GM19372 (cell line): ENCODE measurements around the gene ARL2.

Experiments
- ATAC-seq: cut with Tn5 transposase; IDR thresholded peaks from one replicate; pipeline ENCODE4 v1.9.1; 2021; ENCODE audit warnings: mild to moderate bottlenecking, low read depth, moderate library complexity; ENCODE audit not compliant: unreplicated experiment

Gene ARL2

DNA sequence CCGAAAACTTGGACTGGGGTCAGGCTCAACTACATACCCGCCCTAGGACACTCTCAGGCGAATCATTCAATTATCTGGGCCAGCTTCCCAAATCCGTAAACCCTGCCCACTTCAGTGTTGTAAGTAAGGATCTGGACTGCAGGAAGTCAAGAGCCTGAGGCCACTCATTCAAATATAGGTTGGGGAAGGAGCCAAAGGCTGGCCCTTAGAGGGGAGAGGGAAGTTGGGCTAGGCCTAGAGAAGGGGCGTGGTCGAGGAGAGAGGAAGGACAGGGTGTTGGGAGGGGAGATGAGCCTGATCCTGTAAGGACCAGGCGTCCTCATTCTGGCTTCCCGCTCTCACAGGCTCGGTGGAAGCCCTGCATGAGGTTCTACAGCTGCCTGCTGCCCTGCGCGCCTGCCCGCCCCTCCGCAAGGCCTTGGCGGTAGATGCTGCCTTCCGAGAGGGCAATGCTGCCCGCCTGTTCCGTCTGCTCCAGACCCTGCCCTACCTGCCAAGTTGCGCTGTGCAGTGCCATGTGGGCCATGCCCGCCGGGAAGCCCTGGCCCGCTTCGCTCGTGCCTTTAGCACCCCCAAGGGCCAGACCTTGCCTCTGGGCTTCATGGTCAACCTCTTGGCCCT lies 30.0 kb downstream of the ARL2 start:
- ATAC-seq, result no peak

DNA sequence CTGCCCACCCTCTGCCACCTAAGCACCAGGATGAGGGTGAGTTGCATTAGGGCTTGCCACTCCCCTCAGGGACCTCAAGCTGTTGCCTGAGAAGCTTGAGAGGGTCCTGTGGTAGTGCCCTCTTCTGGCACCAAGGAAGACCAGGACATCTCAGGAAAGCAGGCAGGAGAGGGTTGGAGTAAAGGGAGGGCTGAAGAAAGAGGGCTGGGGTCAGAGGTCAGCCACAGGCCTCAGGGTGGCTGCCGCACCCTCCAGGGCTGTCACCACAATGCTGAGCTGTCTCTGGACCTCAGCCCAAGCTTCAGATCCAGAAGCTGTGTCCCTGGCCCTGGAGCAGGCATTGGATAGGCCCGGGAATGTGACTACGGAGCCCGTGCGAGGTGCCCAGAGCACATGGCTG lies 31.1 kb downstream of the ARL2 start:
- no peak for ATAC-seq

DNA sequence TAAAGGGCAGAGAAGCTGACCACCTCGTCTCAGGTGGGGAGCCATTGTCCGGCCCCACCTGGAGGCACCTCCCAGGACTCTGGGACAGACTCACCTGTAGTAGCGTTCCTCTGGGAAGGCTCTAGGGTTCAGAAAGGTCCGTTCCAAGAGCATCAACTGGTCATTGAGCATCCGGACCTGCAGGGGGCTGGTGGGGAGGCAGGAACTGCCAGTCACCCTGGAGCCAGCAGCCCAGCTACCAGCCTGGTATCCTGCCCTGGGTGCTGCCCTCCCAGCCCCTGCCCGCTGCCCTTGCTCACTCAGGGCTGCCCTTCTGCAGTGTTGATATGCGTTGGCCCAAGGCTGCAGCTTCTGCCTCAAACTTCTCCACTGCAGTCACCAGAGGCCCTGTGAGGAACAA lies 31.8 kb downstream of the ARL2 start:
- no peak for ATAC-seq

DNA sequence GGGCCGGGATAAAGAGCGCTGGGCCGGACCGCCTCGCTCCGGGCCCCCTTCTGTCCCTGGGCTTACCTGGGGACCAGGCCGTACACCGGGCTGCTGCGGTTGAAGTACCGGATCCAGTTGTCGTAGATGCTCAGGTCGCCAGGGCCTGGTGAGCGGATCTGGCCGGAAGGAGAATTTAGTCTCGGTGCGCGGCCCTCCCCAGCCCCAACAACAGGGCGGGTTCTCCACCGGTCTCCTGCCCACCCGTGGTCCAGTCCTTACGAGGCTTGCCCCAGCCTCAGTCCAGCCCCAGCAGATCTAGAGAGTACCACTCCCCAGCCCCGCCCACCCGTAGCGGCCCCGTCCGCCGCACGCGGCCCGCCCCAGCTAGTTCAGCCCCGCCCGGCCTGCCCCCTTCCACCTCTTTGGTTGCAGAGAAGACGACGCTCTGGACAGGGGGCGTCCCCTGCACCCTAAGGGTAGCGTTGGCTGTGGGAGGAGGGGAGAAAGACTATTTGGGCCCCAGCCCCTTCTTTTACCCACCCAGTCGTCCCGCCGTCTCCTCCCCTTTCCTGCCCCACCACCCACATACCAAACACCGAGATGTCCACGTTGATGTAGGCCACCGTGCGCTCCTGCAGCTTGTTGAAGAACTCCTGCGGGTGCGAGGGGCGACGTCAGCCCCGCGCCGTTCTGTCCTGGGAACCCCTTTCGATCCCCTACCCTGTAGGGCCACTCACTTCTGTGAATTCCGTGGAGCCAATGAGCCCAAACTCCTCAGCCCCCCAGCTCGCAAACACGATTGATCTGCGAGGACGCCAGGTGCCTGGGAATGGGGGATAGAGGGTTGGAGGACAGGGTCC lies 33.8 kb downstream of the ARL2 start:
- no peak for ATAC-seq

DNA sequence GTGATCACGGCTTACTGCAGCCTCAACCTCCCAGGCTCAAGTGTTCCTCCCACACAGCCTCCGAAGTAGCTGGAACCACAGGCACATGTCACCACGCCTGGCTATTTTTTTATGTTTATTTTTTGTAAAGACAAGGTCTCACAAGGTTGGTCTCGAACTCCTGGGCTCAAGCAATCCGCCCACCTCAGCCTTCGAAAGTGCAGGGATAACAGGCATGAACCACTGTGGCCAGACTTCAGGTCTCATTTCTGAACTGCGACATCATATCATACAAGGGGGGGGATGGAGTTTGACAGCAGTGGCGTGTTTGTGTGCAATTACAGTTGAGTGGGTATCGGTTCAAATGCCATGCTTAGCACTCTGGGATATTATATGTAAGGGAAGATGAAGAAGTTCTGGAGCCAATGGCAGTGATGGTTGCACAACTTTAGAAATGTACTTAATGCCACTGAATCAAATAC lies 37.5 kb downstream of the ARL2 start:
- no peak for ATAC-seq

DNA sequence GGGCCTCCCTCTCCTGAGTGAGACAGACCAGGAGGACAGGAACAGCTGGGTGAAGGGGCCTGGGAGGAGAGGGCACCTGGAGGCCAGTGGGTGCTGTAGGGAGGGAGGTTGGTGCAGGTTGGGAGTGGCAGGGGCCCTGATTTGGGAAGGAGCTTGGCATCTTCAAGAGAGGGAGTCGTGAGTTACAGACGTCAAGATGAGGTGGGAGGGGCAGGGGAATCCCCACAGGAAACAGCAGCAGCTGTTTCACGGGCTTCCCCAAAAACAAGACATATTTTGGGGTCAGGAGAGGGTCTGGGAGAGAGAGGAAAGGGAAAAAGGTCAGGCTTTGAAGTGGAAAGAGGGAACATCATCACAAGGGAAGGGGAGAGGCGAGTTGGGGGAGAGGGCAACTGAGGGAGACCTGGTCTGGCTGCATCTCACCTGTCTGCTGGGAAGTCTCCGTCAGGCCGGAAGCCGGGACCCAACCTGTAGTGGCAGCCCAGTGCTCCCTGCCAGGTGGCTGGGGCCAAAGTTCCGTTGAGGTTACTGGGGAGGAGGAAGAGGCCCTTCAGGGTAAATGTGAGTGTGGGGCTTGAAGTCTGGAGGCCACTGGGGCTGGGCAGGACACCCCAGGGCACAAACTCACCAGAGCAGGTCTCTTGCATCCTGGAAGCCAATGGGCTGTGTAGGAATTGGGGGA lies 40.0 kb downstream of the ARL2 start:
- ATAC-seq, result no peak

DNA sequence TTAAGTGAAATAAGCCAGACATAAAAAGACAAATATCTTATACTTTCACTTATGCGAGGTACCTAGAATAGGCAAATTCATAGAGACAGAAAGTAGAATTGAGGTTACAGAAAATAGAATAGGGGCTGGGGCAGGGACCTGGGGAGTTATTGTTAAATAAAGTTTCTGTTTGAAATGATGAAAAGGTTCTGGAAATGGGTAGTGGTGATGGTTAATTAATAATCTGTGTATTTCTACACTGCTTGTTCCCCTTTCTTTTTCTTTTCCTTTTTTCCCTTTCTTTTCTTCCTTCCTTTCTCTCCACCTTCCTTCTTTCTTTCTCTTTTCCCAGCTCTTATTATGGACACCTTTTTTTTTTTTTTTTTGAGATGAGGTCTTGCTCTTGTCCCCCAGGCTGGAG lies 41.6 kb downstream of the ARL2 start:
- ATAC-seq, result no peak

DNA sequence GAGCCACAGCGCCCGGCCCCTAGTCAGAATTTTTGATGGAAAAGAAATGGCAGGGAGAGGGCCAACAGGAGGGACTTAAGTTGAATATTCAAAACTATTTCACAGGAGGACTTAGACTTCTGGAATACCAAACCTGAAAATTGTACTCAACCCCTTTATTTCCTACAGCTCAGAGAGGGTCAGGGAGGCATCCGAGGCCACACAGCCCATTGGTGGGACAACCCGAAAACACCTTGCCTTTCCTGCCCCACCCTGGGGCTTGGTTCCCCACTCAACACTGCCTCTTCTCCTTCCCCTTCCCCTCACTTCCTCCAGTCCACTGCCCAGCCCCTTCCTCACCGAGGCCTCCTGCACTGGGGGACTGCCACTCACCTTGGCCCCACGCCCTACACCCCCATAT lies 43.0 kb downstream of the ARL2 start:
- no peak for ATAC-seq

GRCh38 chr11:65057526-65057925 lies 43.6 kb downstream of the ARL2 start:
- ATAC-seq, result no peak

DNA sequence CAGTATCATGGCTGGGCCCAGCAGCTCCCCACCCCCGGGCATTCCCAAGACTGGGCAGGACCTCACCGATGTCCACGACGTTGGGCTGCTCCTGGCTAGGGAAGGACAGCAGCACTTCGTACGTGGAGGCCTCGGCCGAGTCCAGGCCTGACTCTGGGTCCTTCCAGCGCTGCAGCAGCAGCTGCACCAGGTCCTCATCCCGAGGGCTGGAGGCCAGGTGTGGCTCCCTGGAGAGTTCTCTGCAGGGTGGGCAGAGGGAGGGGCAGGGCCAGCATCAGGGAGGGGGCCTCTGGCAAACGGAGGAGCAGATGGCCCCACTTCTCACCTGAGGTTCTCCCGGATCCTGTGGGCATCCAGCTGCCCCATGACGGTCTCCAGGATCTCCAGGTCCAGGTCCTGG lies 44.1 kb downstream of the ARL2 start:
- ATAC-seq, result no peak

- no peak for ATAC-seq
Observed at GRCh38 chr11:65058419-65059054, 44.6 kb downstream of the ARL2 start, which contains the start of gene NAALADL1. Gene NAALADL1 (minus strand): TSS chr11:65058553. CDS start chr11:65058521, 32 bp downstream.

- no peak for ATAC-seq
Observed at GRCh38 chr11:65059523-65059922, 45.6 kb downstream of the ARL2 start.

DNA sequence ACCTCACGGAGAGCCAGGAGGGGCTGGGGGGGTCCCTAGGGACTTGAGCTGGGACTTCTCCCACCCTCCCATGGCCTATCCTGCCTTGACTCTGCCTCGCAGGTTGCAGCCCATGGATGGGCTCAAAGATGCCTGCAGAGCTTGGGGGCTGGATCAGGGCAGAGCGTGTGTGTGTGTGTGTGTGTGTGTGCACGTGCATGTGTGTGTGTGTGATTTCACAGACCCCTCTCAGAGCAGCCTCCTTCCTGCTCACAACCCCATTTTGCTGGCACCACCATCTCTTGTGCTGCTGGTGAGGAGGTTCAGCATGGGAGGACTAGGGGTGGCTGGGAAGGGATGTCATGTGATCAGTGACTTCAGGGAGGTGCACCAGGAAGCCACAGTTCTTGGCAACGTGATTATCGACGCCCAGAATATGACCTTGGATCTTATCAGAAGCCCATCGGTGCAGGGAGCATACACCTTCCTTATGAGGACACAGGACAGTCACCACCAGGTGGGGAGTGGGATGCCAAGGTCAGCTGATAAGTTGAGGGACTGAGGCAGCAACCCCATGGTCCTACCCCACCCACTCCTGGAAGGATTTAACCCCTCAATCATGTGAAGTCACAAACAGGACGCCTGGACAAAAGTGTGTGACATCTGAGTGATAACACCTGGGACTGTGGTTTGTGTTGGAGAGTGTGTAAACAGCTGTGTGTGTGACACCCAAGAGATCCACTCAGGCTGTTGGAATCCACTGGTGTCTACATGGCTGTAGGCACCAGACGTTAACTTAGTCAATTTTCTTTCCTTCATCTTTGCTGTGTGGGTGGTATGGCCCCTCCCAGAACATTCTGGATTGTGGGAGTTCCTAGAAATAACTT lies 46.2 kb downstream of the ARL2 start:
- no peak for ATAC-seq

DNA sequence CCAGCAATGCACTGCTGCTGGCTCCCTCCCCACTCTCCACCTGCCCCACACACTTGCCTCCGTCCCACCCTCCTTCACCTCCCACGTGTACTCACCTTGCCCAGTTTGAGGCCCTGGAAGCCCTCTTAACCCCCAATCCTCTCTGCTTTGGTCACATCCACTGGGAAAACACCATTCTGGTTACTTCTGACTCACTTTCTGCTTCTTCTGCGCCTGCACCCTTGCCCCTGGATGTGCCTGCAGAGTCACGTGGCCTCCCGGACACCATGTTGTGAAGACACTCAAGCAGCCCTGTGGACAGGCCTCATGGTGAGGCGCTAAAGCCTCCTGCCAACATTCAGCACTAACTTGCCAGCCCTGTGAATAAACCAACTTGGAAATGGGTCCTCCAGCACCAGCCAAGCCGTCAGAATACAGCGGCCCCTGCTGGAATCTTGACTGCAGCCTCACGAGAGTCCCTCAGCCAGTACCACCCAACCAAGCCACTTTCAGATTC lies 47.0 kb downstream of the ARL2 start:
- no peak for ATAC-seq

DNA sequence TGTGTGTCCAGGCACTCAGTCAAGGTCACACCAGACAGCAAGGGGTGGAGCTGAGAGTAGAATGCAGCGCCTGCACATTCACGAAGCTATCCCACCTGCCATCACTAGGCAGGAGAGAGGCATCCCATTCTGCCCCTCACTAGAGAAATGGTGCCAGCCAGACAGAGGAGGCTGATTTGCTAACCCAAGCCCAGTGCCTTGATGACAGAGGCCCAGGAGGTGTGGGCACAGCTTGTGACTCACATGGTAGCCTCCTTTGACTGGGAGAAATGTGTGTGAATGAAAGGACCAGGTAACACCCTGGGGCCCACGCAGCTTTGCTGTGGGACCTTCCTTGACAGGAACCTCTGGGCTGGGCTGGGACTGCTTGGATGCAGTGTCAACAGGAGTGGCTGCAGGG lies 49.6 kb downstream of the ARL2 start:
- ATAC-seq, result no peak

GRCh38 chr11:65064847-65065240 lies 50.9 kb downstream of the ARL2 start:
- no peak for ATAC-seq

GRCh38 chr11:65065851-65066250 lies 51.9 kb downstream of the ARL2 start:
- ATAC-seq, result no peak

- ATAC-seq, result no peak
Observed at GRCh38 chr11:65066315-65066714, 52.4 kb downstream of the ARL2 start.

GRCh38 chr11:65066805-65067291 lies 52.9 kb downstream of the ARL2 start:
- ATAC-seq, result no peak

GRCh38 chr11:65067446-65067845 lies 53.5 kb downstream of the ARL2 start:
- no peak for ATAC-seq
